Activated CD4-positive, alpha-beta T cell treated with anti-CD3 and anti-CD28 coated beads for 36 hours (primary cell): ENCODE results near the gene NBEA. TPM values are rescaled to one million over a fixed set of nuclear protein-coding genes. Genes with fewer than 3 reads are reported as not detected.
"Not testable (repeated sequence)": the region's sequence is repeated elsewhere in the genome, so short reads cannot be mapped to it uniquely, and the experiment has no call there.

ENCODE experiments used
- ATAC-seq: fragments of 200-7000 bp; cut with Tn5 transposase; one replicate; pipeline ENCODE4 v1.10.0; 2021; ENCODE audit warnings: mild to moderate bottlenecking, moderate library complexity
- CTCF ChIA-PET: fragments of 350-600 bp; sonication (Branson Sonifier 250); formaldehyde crosslinking; loops from one replicate; lab custom pipeline; 2021; ENCODE audit warnings: antibody characterized with exemption; lab: Charles Lee
- POLR2A ChIA-PET: fragments of 350-600 bp; sonication (Branson Sonifier 250); formaldehyde crosslinking; loops from one replicate; lab custom pipeline; 2021; ENCODE audit warnings: antibody characterized with exemption, inconsistent platforms; lab: Charles Lee
- DNase-seq: peaks from one replicate; pipeline ENCODE4 v3.0.0-alpha.2; 2020
- H3K27ac Mint-ChIP-seq: one replicate; pipeline ENCODE4 v1.8.0; 2021; ENCODE audit warnings: mixed read lengths
- H3K27me3 Mint-ChIP-seq: one replicate; pipeline ENCODE4 v1.8.0; 2021; ENCODE audit warnings: mixed read lengths
- H3K36me3 Mint-ChIP-seq: one replicate; pipeline ENCODE4 v1.8.0; 2021; ENCODE audit warnings: low read depth, mixed read lengths
- H3K4me1 Mint-ChIP-seq: one replicate; pipeline ENCODE4 v1.8.0; 2021; ENCODE audit warnings: mixed read lengths
- H3K4me3 Mint-ChIP-seq: one replicate; pipeline ENCODE4 v1.8.0; 2021; ENCODE audit warnings: mild to moderate bottlenecking, moderate library complexity, mixed read lengths
- H3K9me3 Mint-ChIP-seq: one replicate; pipeline ENCODE4 v1.8.0; 2021; ENCODE audit warnings: low read depth, mixed read lengths
- intact Hi-C, 2 experiments: fragments of 100-400 bp; cut with DNase I in 1 of 2; cut with micrococcal nuclease in 1 of 2; formaldehyde crosslinking; loops; one replicate each; pipeline versions ENCODE4 v1.14.2 to v1.15.1; 2022 to 2024; cut with DNase I, micrococcal nuclease
- total RNA-seq, 2 experiments: library from RNA; stranded (reverse); gene quantifications; one replicate each; pipeline ENCODE4 v1.2.3, GENCODE V29; 2021

The NBEA gene
- total RNA-seq, 2 experiments from 2014 or later = 0.39 to 0.44 TPM

- intact Hi-C loops = no loop called here
- ATAC-seq (no peak), DNase-seq (no peak)
- Mint-ChIP-seq H3K4me1 (no peaks in the 10 kb centered on the region), H3K9me3 (no peaks in the 10 kb centered on the region), H3K4me3 (no peak overlapping the region), H3K27ac (no peak overlapping the region), H3K36me3 (no peaks in the 10 kb centered on the region), H3K27me3 (no peaks in the 10 kb centered on the region)
- ChIA-PET CTCF (no interaction called here), POLR2A (no interaction called here)
These were observed 451.8 kb downstream of the NBEA start for GRCh38 chr13:35393886-35394285.

DNA sequence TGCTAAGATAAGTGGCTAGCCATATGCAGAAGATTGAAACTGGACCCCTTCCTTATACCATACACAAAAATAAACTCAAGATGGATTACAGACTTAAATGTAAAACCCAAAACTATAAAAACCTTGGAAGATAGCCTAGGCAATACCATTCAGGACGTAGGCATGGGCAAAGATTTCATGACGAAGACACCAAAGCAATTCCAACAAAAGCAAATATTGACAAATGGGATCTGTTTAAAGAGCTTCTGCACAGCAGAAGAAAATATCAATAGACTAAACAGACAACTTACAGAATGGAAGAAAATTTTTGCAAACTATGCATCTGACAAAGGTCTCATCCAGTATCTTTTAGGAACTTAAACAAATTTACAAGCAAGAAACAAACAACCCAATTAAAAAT lies 466.2 kb downstream of the NBEA start:
- H3K4me1 Mint-ChIP-seq, H3K36me3 Mint-ChIP-seq, POLR2A ChIA-PET, H3K4me3 Mint-ChIP-seq, ATAC-seq, DNase-seq, H3K27ac Mint-ChIP-seq, H3K27me3 Mint-ChIP-seq, H3K9me3 Mint-ChIP-seq, intact Hi-C loops: not testable (repeated sequence)
- CTCF ChIA-PET = interaction anchor here (0.6 kb wide), 1 partner anchor 312 kb away, joined by 3 read pairs; no protein-coding TSS in a partner anchor

DNA sequence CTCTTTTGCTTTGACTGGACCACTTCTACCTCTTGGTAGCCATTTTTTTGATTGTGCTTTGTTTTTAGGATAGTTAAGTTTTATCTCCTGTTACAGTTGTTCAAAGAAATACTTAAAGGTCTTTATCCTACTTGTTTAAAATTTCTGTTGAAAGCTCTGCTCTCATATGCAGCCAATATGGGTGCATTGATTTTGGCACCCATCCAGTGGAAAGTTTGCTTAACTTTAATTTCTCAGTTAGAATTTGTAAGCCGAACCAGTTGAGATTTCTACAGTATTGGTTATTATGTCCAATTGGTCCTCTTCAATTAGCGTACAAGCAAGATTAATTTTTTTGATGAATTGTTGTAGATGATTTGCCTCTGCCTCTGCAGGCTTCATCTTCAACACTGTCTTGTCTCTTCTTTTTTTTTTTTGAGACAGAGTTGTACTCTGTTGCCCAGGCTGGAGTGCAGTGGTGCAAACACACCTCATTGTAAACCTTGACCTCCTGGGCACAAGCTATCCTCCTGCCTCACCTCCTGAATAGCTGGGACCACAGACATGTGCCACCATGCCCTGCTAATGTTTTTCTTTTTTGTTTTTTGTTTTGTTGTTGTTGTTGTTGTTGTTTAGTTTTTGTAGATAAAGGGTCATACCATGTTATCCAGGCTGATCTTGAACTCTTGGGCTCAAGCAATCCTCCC lies 469.1 kb downstream of the NBEA start:
- Mint-ChIP-seq H3K4me1 (no peaks in the 10 kb centered on the region), H3K4me3 (no peak overlapping the region), H3K27me3 (no peaks in the 10 kb centered on the region), H3K27ac (no peak overlapping the region), H3K9me3 (no peaks in the 10 kb centered on the region), H3K36me3 (no peaks in the 10 kb centered on the region)
- no peak for ATAC-seq
- intact Hi-C loops = no loop called here
- DNase-seq = no peak
- CTCF ChIA-PET = no interaction called here
- POLR2A ChIA-PET = no interaction called here

DNA sequence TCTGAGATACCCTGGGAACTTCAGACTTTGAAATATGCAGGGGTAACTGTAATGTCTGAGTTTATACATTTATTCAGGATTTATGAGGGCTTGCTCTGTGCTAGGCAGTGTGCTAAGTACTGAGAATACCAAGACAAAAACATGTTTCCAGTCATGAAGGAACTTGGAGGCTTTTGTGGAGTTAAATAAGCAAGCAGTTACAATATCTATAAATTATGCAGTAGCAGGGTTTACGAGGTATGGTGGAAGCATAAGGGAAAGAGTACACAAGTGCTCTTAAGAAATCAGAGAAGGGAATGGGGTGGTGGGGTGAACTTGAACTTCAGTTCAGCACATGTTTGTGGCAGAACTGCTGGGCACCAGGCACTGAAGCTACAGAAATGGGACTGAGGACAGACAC lies 506.4 kb downstream of the NBEA start:
- no peak overlapping the region for H3K27ac Mint-ChIP-seq
- H3K27me3 Mint-ChIP-seq = no peaks in the 10 kb centered on the region
- intact Hi-C loops = no loop called here
- ATAC-seq (no peak), DNase-seq (no peak)
- no peaks in the 10 kb centered on the region for H3K9me3 Mint-ChIP-seq
- CTCF ChIA-PET = interaction anchor here (0.6 kb wide), 1 partner anchor 1214 kb away, joined by 3 read pairs; no protein-coding TSS in a partner anchor
- POLR2A ChIA-PET = no interaction called here
- no peaks in the 10 kb centered on the region for H3K4me1 Mint-ChIP-seq
- no peak overlapping the region for H3K4me3 Mint-ChIP-seq
- no peaks in the 10 kb centered on the region for H3K36me3 Mint-ChIP-seq

- POLR2A ChIA-PET = no interaction called here
- no peaks in the 10 kb centered on the region for H3K9me3 Mint-ChIP-seq
- no peak overlapping the region for H3K27ac Mint-ChIP-seq
- H3K27me3 Mint-ChIP-seq = no peaks in the 10 kb centered on the region
- no peak overlapping the region for H3K4me3 Mint-ChIP-seq
- CTCF ChIA-PET = no interaction called here
- no peak for ATAC-seq
- no peaks in the 10 kb centered on the region for H3K36me3 Mint-ChIP-seq
- H3K4me1 Mint-ChIP-seq = no peaks in the 10 kb centered on the region
- DNase-seq = no peak
- intact Hi-C loops = no loop called here
These were observed 507.8 kb downstream of the NBEA start for GRCh38 chr13:35449821-35450220.

GRCh38 chr13:35455022-35455421 lies 513.0 kb downstream of the NBEA start:
- H3K9me3 Mint-ChIP-seq = no peaks in the 10 kb centered on the region
- H3K27me3 Mint-ChIP-seq = no peaks in the 10 kb centered on the region
- H3K4me1 Mint-ChIP-seq = no peaks in the 10 kb centered on the region
- H3K4me3 Mint-ChIP-seq = no peak overlapping the region
- ATAC-seq (no peak), DNase-seq (no peak)
- H3K36me3 Mint-ChIP-seq = no peaks in the 10 kb centered on the region
- CTCF ChIA-PET = no interaction called here
- intact Hi-C loops = no loop called here
- POLR2A ChIA-PET = no interaction called here
- H3K27ac Mint-ChIP-seq = no peak overlapping the region

GRCh38 chr13:35457258-35457657 lies 515.2 kb downstream of the NBEA start:
- H3K27me3 Mint-ChIP-seq = no peaks in the 10 kb centered on the region
- POLR2A ChIA-PET = no interaction called here
- H3K4me3 Mint-ChIP-seq = no peak overlapping the region
- H3K36me3 Mint-ChIP-seq = no peaks in the 10 kb centered on the region
- DNase-seq (no peak), ATAC-seq (no peak)
- CTCF ChIA-PET = no interaction called here
- no peaks in the 10 kb centered on the region for H3K9me3 Mint-ChIP-seq
- H3K4me1 Mint-ChIP-seq = no peaks in the 10 kb centered on the region
- no peak overlapping the region for H3K27ac Mint-ChIP-seq
- intact Hi-C loops = no loop called here

DNA sequence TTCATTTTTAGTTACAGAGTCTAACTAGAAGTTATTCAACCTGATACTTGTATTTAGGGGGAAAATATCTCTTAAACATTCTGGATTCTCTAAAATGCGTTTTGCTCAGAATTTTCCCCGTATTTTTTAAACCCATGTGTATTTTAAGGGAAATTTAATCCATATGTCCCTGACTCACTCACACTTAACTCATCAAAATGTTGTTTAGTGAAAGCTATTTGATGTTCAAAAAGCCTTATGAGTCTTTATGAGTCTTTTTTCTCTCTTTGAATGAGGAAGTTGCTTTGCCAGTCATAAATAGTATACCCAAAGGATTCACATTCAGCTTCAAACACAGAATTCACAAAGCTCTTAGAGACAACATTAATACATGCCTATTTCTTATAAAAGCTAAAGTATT lies 518.0 kb downstream of the NBEA start:
- H3K9me3 Mint-ChIP-seq = no peaks in the 10 kb centered on the region
- ChIA-PET CTCF (no interaction called here), POLR2A (no interaction called here)
- ATAC-seq (no peak), DNase-seq (no peak)
- H3K4me3 Mint-ChIP-seq = no peak overlapping the region
- H3K4me1 Mint-ChIP-seq = no peaks in the 10 kb centered on the region
- H3K27me3 Mint-ChIP-seq = peaks cover 8% of the 10 kb centered on the region
- no peaks in the 10 kb centered on the region for H3K36me3 Mint-ChIP-seq
- H3K27ac Mint-ChIP-seq = no peak overlapping the region
- intact Hi-C loops = no loop called here

GRCh38 chr13:35465371-35465770 lies 523.3 kb downstream of the NBEA start:
- no peak overlapping the region for H3K27ac Mint-ChIP-seq
- peaks cover under 1% of the 10 kb centered on the region for H3K4me1 Mint-ChIP-seq
- DNase-seq (no peak), ATAC-seq (no peak)
- ChIA-PET POLR2A (no interaction called here), CTCF (no interaction called here)
- H3K4me3 Mint-ChIP-seq = no peak overlapping the region
- peaks cover under 1% of the 10 kb centered on the region for H3K36me3 Mint-ChIP-seq
- intact Hi-C loops = no loop called here
- peaks cover 3% of the 10 kb centered on the region for H3K9me3 Mint-ChIP-seq
- H3K27me3 Mint-ChIP-seq = peaks cover 31% of the 10 kb centered on the region

DNA sequence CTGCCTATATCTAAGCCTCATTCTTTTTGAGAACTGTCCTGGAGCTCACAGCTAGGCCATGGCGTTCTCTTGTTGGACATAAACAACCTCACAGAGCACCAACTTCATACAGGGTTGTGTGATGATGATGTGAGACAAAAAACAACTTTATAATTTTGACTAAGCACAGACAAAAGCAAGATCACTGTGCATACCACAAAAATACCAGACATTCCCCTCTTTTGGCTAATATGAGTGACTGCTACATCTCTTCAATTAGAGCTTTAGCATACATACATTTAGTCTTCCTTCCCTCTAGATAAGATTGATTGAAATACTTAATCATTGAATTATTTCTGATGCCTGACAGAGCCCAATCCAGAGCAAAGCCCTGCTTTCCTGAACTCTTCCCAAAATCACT lies 526.1 kb downstream of the NBEA start:
- ATAC-seq (no peak), DNase-seq (no peak)
- intact Hi-C loops = no loop called here
- H3K36me3 Mint-ChIP-seq = peaks cover 4% of the 10 kb centered on the region
- no peak overlapping the region for H3K4me3 Mint-ChIP-seq
- H3K27ac Mint-ChIP-seq = no peak overlapping the region
- ChIA-PET CTCF (no interaction called here), POLR2A (no interaction called here)
- peaks cover 11% of the 10 kb centered on the region for H3K4me1 Mint-ChIP-seq
- H3K27me3 Mint-ChIP-seq = peaks cover 47% of the 10 kb centered on the region
- peaks cover 5% of the 10 kb centered on the region for H3K9me3 Mint-ChIP-seq

GRCh38 chr13:35469806-35470525 lies 527.9 kb downstream of the NBEA start:
- Mint-ChIP-seq H3K27ac (no peak overlapping the region), H3K4me1 (peaks cover 11% of the 10 kb centered on the region), H3K36me3 (peaks cover 4% of the 10 kb centered on the region), H3K4me3 (no peak overlapping the region), H3K9me3 (peaks cover 5% of the 10 kb centered on the region), H3K27me3 (peaks cover 53% of the 10 kb centered on the region)
- intact Hi-C loops = loop anchor here in 1 of 2 experiments (5.0 kb wide), 1 partner anchor 528 kb away; the partner anchor contains the start of gene NBEA
- CTCF ChIA-PET = no interaction called here
- POLR2A ChIA-PET = no interaction called here
- no peak for DNase-seq
- no peak for ATAC-seq
